Smooth muscle cell (in vitro differentiated cells): ENCODE results near the gene GBX2. TPM values are rescaled to one million over a fixed set of nuclear protein-coding genes. Genes with fewer than 3 reads are reported as not detected.

ENCODE experiments used
- DNase-seq: peaks from one replicate; lab custom pipeline; 2025; ENCODE audit not compliant: unreplicated experiment; lab: John Stamatoyannopoulos, UW
- H2AFZ ChIP-seq: fragments of 200-600 bp; sonication (generic); 2 replicates; pipeline ENCODE4 v1.6.0; 2016; ENCODE audit warnings: antibody characterized with exemption, low read depth, mild to moderate bottlenecking
- H3F3A ChIP-seq: fragments of 200-600 bp; sonication (generic); 2 replicates; pipeline ENCODE4 v1.6.0; 2017; ENCODE audit warnings: antibody characterized with exemption, low read depth
- H3K27ac ChIP-seq: fragments of 200-600 bp; sonication (generic); 2 replicates; pipeline ENCODE4 v1.5.1; 2016; ENCODE audit warnings: low read depth, mild to moderate bottlenecking
- H3K27me3 ChIP-seq: fragments of 200-600 bp; sonication (generic); 2 replicates; pipeline ENCODE4 v1.6.1; 2016; ENCODE audit warnings: low read depth, mild to moderate bottlenecking
- H3K36me3 ChIP-seq: fragments of 200-600 bp; sonication (generic); 2 replicates; pipeline ENCODE4 v1.5.1; 2016; ENCODE audit warnings: low read depth
- H3K4me1 ChIP-seq: fragments of 200-600 bp; sonication (generic); 2 replicates; pipeline ENCODE4 v1.5.1; 2016; ENCODE audit warnings: low read depth
- H3K4me2 ChIP-seq: fragments of 200-600 bp; sonication (generic); 2 replicates; pipeline ENCODE4 v1.6.0; 2016; ENCODE audit warnings: mild to moderate bottlenecking
- H3K4me3 ChIP-seq: fragments of 200-600 bp; sonication (generic); 2 replicates; pipeline ENCODE4 v1.5.1; 2016; ENCODE audit warnings: mild to moderate bottlenecking
- H3K79me2 ChIP-seq: fragments of 200-600 bp; sonication (generic); 2 replicates; pipeline ENCODE4 v1.6.0; 2016; ENCODE audit warnings: low read depth, mild to moderate bottlenecking
- H3K9ac ChIP-seq: fragments of 200-600 bp; sonication (generic); 2 replicates; pipeline ENCODE4 v1.6.0; 2016; ENCODE audit warnings: low read depth
- H3K9me3 ChIP-seq: fragments of 200-600 bp; sonication (generic); replicated peaks from 2 replicates; pipeline ENCODE4 v1.5.1; 2016; ENCODE audit warnings: low read depth
- H4K20me1 ChIP-seq: fragments of 200-600 bp; sonication (generic); 2 replicates; pipeline ENCODE4 v1.6.0; 2016; ENCODE audit warnings: low read depth
- CTCF ChIP-seq: fragments of 200-600 bp; sonication (generic); IDR thresholded peaks from 2 replicates; pipeline ENCODE4 v1.5.1; 2017; ENCODE audit warnings: borderline replicate concordance, mild to moderate bottlenecking, antibody characterized with exemption; ENCODE audit not compliant: insufficient read depth, poor library complexity, severe bottlenecking
- WGBS: methylation state at CpG from one replicate; pipeline ENCODE4 v1.1.7; 2016; ENCODE audit warnings: low lambda C conversion rate; 5-methylcytosine and 5-hydroxymethylcytosine counted together
- polyA plus RNA-seq: library from polyadenylated mRNA; unstranded; fragments of >200 nt; fragmentation: Nextera tagmentation; extraction: Ambion mirVana; gene quantifications from 2 replicates; pipeline ENCODE4 v1.2.1, GENCODE V29; 2016
- total RNA-seq: library from RNA; depleted of rRNA; stranded (reverse); fragments of >200 nt; gene quantifications from 2 replicates; pipeline ENCODE4 v1.2.3, GENCODE V29; 2014

The GBX2 gene
- total and polyA plus RNA-seq, 2 experiments from 2014 or later: not detected

- no peak for DNase-seq
Measured at GRCh38 chr2:236215761-236216333, 47.7 kb upstream of the GBX2 start.

DNA sequence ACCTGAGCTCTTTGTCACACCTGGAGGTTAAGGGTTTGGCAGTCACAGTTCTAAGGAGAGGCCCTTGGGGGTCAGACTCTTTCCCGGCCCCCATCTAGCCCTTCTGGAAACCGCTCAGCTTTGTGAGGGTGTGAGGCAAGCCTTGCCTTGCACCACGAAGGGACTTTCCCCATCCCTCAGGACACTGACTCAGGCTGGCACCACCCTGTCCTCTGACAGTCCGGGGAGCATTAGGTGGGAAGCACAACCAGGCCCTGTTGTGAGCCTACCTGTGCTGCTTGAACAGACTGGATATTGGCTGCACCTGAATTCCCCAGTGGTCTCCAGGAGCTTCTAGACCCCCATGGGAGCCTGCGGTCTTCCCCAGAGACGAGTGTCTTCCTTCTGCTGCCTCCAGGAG is 47.0 kb upstream of the GBX2 start:
- no peak overlapping the region for H3K9ac ChIP-seq
- H3K4me3 ChIP-seq: no peak overlapping the region
- H2AFZ ChIP-seq: no peak overlapping the region
- H3K9me3 ChIP-seq: no peaks in the 10 kb centered on the region
- H3K79me2 ChIP-seq: no peaks in the 10 kb centered on the region
- H3K27ac ChIP-seq: no peak overlapping the region
- DNase-seq: no peak
- H4K20me1 ChIP-seq: no peaks in the 10 kb centered on the region
- TF ChIP-seq CTCF: no peak
- H3F3A ChIP-seq: no peaks in the 10 kb centered on the region
- H3K4me1 ChIP-seq: no peaks in the 10 kb centered on the region
- 82% methylated on average over 6 of the region's 6 CpGs for WGBS
- H3K27me3 ChIP-seq: no peaks in the 10 kb centered on the region
- no peaks in the 10 kb centered on the region for H3K36me3 ChIP-seq
- H3K4me2 ChIP-seq: no peak overlapping the region

More at GRCh38 chr2:236215761-236216333, 47.7 kb upstream of the GBX2 start:
- no peak for TF ChIP-seq CTCF
- H2AFZ ChIP-seq: no peak overlapping the region
- H3K4me2 ChIP-seq: no peak overlapping the region
- no peak overlapping the region for H3K9ac ChIP-seq
- H3F3A ChIP-seq: no peaks in the 10 kb centered on the region
- H4K20me1 ChIP-seq: no peaks in the 10 kb centered on the region
- no peak overlapping the region for H3K4me3 ChIP-seq
- H3K36me3 ChIP-seq: no peaks in the 10 kb centered on the region
- no peaks in the 10 kb centered on the region for H3K4me1 ChIP-seq
- 93% methylated on average over 12 of the region's 12 CpGs for WGBS
- no peaks in the 10 kb centered on the region for H3K27me3 ChIP-seq
- H3K9me3 ChIP-seq: no peaks in the 10 kb centered on the region
- H3K27ac ChIP-seq: no peak overlapping the region
- H3K79me2 ChIP-seq: no peaks in the 10 kb centered on the region

- DNase-seq: no peak
- Histone ChIP-seq H3K9ac (no peak overlapping the region), H3K27me3 (no peaks in the 10 kb centered on the region), H3F3A (no peaks in the 10 kb centered on the region), H3K4me3 (no peak overlapping the region), H4K20me1 (no peaks in the 10 kb centered on the region), H2AFZ (no peak overlapping the region), H3K4me1 (no peaks in the 10 kb centered on the region), H3K79me2 (no peaks in the 10 kb centered on the region), H3K36me3 (no peaks in the 10 kb centered on the region), H3K9me3 (no peaks in the 10 kb centered on the region), H3K27ac (no peak overlapping the region), H3K4me2 (no peak overlapping the region)
- no peak for TF ChIP-seq CTCF
- 97% methylated on average over 47 of the region's 92 CpGs for WGBS
Measured at GRCh38 chr2:236214376-236214995, 46.3 kb upstream of the GBX2 start.

- no peak overlapping the region for H2AFZ ChIP-seq
- H3K36me3 ChIP-seq: no peaks in the 10 kb centered on the region
- WGBS: 96% methylated on average over 25 of the region's 25 CpGs
- H3K27ac ChIP-seq: no peak overlapping the region
- no peaks in the 10 kb centered on the region for H4K20me1 ChIP-seq
- H3K4me1 ChIP-seq: no peaks in the 10 kb centered on the region
- no peak overlapping the region for H3K4me2 ChIP-seq
- no peak overlapping the region for H3K4me3 ChIP-seq
- H3K9me3 ChIP-seq: no peaks in the 10 kb centered on the region
- no peak for TF ChIP-seq CTCF
- no peak overlapping the region for H3K9ac ChIP-seq
- no peaks in the 10 kb centered on the region for H3F3A ChIP-seq
- no peak for DNase-seq
- no peaks in the 10 kb centered on the region for H3K79me2 ChIP-seq
- no peaks in the 10 kb centered on the region for H3K27me3 ChIP-seq
Measured at GRCh38 chr2:236211296-236211695, 43.1 kb upstream of the GBX2 start.
